RWPE1 (cell line): ENCODE data around the gene AFG1L.

ENCODE experiments used
- CTCF ChIA-PET: fragments of 350-600 bp; sonication (Branson Sonifier 250); formaldehyde crosslinking; extraction: SDS; loops from one replicate; lab custom pipeline; 2021; lab: Yijun Ruan, JAX
- POLR2A ChIA-PET: fragments of 400-600 bp; formaldehyde crosslinking; extraction: SDS; loops from one replicate; lab custom pipeline; 2020; ENCODE audit warnings: antibody characterized with exemption; ENCODE audit not compliant: low non-redundant PET; lab: Yijun Ruan, JAX
- DNase-seq: peaks from one replicate; pipeline ENCODE4 v3.0.0; 2012; ENCODE audit warnings: low spot score
- H3K27ac ChIP-seq: fragments of 450-650 bp; 2 replicates; pipeline ENCODE4 v1.5.1; 2017
- TF ChIP-seq, protein P1 (sequence below): fragments of 450-650 bp; conservative IDR thresholded peaks from 2 replicates; pipeline ENCODE4 v1.5.1; 2017; ENCODE audit warnings: low read depth, mild to moderate bottlenecking

AFG1L gene

DNA sequence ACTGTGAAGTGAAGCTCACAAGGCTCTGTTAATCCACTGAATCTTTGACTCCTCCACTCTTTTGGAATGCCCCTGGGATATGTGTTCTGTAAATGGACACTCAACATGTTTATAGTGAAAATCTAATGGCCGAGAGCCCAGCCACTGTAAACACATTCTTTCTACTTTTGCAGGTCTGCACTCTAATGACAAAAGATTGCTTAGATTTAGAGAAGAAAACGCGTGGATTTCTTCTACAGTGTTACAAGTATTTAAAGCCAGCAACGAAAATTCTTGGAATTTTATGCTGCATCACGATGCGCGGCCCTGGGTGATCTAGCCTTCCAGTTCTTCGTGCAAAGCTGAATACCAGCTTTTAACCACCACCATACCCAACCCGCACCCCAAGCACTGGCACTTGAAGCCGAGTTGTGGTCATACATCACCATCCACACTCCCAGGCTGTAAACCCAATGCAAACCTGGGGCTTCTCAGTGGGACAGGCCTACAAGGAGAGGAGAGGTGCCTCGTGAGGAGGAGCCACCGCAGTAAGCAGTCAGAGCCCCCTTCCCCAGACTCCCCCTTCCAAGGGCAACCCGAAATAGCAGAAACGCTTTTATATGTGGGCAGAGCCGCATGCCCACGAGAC lies 262.1 kb downstream of the AFG1L start:
- DNase-seq, result no peak
- POLR2A ChIA-PET, result no interaction called here
- CTCF ChIA-PET, result interaction anchor here (0.5 to 1.2 kb wide), 6 partner anchors 65 to 456 kb away, joined by 3 to 4 read pairs (median 3); no protein-coding TSS in a partner anchor
- TF ChIP-seq, protein P1, sequence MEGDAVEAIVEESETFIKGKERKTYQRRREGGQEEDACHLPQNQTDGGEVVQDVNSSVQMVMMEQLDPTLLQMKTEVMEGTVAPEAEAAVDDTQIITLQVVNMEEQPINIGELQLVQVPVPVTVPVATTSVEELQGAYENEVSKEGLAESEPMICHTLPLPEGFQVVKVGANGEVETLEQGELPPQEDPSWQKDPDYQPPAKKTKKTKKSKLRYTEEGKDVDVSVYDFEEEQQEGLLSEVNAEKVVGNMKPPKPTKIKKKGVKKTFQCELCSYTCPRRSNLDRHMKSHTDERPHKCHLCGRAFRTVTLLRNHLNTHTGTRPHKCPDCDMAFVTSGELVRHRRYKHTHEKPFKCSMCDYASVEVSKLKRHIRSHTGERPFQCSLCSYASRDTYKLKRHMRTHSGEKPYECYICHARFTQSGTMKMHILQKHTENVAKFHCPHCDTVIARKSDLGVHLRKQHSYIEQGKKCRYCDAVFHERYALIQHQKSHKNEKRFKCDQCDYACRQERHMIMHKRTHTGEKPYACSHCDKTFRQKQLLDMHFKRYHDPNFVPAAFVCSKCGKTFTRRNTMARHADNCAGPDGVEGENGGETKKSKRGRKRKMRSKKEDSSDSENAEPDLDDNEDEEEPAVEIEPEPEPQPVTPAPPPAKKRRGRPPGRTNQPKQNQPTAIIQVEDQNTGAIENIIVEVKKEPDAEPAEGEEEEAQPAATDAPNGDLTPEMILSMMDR, result no peak
- H3K27ac ChIP-seq, result peak overlapping the region; percentile 97

DNA sequence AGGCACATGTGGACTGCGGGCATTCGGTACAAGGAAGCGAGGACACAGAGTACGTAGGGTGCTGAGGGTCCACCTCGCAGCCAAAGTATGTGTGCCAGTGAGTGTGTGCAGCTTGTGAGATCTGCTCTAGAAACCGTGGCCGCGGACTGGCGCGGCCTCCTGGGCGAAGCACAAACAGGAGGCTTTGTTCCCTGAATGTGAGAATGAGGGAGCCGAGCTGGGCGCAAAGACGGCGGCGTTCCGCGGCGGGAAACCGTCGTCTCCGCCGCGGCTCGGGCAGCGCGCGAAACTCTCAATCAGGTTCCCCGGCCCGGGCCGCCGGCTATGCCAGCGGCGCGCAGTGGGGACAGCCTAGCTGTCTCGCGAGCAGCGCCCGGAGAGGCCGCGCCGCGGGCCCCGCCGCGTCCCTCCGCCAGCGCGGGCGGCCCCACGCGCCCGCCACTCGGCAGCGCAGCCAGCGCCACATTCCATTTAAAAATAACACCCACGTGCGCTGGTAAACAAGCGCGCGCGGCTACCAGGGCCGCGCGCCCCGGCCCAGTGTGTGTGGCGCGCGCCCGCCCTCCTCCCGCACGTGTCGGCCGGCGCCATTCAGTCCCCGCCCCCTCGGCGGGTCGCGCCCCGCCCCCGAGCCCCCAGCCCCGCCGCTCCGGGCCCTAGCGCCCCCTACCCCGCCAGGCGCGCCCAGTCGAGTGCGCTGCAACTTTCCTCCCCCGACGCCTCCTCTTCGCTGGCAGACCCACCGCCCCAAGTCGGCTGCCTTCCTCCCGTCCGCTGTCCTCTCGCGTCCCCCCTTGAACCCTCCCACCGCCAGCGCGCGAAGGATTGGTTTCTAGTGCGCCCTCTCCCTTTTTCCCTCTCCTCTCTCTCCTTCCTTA lies 262.9 kb downstream of the AFG1L start:
- TF ChIP-seq, protein P1, result no peak
- DNase-seq, result peak; percentile 57
- ChIA-PET CTCF (interaction anchor here (0.6 to 1.2 kb wide), 4 partner anchors 10 to 456 kb away, joined by 3 to 4 read pairs (median 4); no protein-coding TSS in a partner anchor), POLR2A (interaction anchor here (0.9 to 1.1 kb wide), 3 partner anchors 28 to 291 kb away, joined by 3 to 4 read pairs (median 3); partner anchors contain the start of gene ARMC2)
- H3K27ac ChIP-seq, result peak overlapping the region; percentile 97

DNA sequence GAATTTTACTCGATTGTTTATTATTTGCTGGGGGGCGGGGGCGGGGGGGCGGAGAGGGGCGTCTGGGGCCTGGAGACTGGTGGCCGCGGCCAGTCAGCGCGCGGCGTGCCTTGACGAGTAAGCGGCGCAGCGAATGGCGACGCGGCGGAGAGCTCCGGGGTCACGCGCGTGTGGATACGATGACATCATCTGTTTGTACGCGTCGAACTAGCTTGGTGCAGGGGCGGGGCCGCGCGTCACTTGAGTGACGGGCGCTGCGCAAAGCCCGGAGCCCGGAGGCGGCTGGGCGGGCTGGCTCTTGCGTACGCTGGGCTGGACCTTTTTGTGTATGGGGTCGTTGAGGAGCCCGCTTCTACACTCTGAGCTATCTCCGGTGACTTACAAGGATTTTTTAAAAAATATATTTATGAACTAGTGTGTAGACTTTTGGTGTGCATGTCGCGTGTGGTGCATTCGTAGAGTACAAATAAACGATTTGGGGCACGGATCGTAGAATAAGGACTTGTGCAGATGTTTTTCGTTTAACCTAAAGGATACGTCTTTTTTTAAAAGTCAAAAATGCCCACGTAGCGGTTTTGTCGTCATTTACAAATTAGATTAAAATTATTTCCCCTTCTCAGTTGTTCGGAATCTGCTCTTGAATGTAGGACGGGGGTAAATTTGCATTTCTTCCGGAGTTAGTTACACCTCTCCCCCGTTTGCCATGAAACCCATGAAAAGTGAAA lies 263.7 kb downstream of the AFG1L start:
- POLR2A ChIA-PET, result interaction anchor here (0.6 to 1.1 kb wide), 4 partner anchors 21 to 290 kb away, joined by 3 to 7 read pairs (median 4); partner anchors contain the start of gene ARMC2
- peak; percentile 83 for DNase-seq
- CTCF ChIA-PET, result interaction anchor here (0.6 kb wide), 1 partner anchor 10 kb away, joined by 4 read pairs; no protein-coding TSS in a partner anchor
- TF ChIP-seq, protein P1, result no peak
- peak overlapping the region; percentile 97 for H3K27ac ChIP-seq

DNA sequence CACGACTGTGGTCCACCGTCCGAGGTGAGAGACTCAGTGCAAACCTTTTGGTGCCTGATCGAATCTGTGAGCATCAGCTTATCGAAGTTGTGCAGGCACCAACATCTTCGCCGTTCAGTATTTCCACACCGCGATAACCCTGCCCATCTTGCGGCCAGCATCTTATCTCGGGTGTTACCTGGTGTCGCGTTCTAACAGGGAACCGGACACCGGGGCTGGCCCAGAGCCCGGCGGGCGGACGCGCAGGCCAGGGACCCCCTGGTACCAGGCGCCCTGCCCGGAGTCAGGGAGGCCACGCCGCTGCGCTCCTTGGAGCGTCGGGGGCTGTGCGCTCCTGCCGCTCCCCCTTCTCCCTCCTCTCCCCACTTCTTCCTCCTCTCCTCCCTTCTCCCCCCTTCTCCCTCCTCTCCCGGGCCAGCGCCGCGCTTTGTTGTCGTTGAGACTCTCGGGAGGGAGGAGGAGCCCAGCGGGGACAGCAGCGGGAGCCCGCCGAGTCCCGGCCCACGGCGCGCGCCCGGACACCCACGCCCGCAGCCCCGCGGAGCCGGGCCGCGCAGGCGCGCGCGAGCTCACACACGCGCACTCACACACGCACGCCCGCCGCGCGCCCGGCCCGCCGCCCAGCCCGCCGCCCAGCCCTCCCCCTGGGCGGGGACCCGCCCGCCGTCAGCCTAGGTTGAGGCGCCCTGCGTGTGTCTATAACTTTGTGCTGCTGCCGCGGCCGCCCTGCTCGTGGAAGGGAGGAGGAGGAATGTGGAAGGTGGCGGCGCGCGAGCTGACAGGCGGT lies 264.4 kb downstream of the AFG1L start:
- CTCF ChIA-PET, result no interaction called here
- peak overlapping the region; percentile 97 for H3K27ac ChIP-seq
- TF ChIP-seq, protein P1, result no peak
- peak; percentile 73 for DNase-seq
- POLR2A ChIA-PET, result interaction anchor here (0.6 kb wide), 2 partner anchors 21 to 221 kb away, joined by 3 to 7 read pairs; no protein-coding TSS in a partner anchor

DNA sequence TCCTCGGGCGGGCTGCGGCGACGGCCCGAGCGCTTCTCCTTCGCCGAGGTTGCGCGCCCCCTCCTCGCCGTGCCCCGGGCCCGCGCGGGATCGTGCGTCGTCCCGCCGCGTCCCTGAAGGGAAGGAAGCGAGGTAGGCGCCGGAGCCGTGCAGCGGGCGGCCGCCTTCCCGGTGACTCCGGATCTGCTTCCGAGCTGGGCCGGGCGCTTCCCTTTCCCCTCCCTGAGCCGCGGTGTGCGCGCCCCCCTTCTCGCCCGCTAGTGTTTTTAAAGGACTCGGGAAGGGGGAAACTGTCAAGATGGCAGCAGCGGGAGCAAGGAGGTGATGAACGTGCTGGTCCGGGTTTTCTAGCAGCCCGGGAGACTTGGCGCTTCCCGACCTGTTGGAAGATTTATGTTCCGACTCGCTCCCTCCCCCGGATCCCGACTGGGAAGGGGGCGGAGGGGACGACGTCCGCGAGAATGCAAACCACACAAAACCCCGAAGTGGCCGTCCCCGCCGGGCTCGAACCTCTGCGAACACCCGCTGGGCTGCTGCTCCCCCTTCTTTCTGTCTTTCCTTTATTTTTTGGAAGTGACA lies 265.1 kb downstream of the AFG1L start:
- POLR2A ChIA-PET, result interaction anchor here (0.6 kb wide), 1 partner anchor 220 kb away, joined by 3 read pairs; no protein-coding TSS in a partner anchor
- peak overlapping the region; percentile 97 for H3K27ac ChIP-seq
- DNase-seq, result peak; percentile 38
- CTCF ChIA-PET, result interaction anchor here (0.5 to 1.4 kb wide), 2 partner anchors 91 to 177 kb away, joined by 3 to 6 read pairs; no protein-coding TSS in a partner anchor
- TF ChIP-seq, protein P1, result no peak
